ENCODE results near the gene RBM47.

- no peak for TF ChIP-seq CTCF (IDR thresholded peaks at IDR 0.05)
- no peak for TF ChIP-seq POLR2A (IDR thresholded peaks at IDR 0.05)
Observed at GRCh38 chr4:40675166-40675565, 45.5 kb upstream of the RBM47 start.

Data from thyroid gland (tissue), 4 donors.